Caki2 (cell line): ENCODE measurements around the gene TSPAN32. TPM values are rescaled to one million over a fixed set of nuclear protein-coding genes. Genes with fewer than 3 reads are reported as not detected.

Experiments
- DNase-seq: peaks from one replicate; pipeline ENCODE4 v3.0.0-alpha.2; 2015; ENCODE audit warnings: low read depth
- in situ Hi-C: cut with HindIII; loops from 2 replicates; pipeline ENCODE4 v1.10.0; 2016; ENCODE audit warnings: low sequenced_read_pairs, low pct_unique_long_range_greater_than_20kb, mixed read lengths
- total RNA-seq: library from RNA; depleted of rRNA; stranded (reverse); fragments of >200 nt; shearing (Covaris generic); gene quantifications from 2 replicates; pipeline ENCODE4 v1.2.3, GENCODE V29; 2014; ENCODE audit warnings: low replicate concordance

The TSPAN32 gene
- total RNA-seq, 1 experiment from 2014 or later = not detected

DNA sequence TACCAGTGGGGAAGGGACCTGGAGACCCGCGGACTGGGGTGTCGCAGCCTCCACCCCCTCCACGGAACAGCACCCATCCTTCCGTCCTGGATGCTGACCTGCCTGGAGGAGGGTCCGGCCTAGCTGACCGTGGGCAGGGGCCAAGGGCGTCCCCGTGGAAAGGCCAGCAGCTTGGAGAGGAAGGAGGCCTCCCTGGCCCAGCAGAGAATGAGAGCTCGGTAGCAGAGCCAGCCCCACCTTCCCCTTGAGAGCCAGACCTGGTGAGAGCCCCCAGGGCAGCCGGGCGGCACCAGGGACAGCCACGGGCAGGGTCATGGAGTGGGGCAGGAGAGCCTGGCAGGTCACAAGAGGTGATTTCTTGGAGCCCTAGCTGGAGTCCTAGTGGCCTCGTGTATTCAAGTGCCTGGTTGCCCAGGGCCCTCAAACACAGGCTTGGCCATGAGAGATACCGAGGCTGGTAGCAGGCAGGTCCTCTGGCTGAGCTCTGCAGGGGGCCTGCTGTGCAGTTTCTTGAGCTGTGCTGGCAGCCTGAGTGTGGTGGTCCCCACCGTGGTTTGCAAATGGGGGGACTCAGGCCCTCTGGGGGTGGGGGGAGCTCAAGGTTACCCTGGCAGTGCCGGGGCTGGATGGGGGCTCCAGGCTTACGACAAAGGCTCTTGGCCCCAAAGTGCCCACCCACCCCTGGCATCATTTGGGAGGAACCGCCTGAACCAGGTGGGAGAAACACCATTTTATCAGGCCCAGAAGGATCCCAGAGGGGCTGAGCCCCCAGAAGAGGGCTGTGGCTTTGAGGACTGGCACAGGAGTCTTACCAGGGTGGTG, 7.6 kb downstream of the TSPAN32 start:
- in situ Hi-C loops = no loop called here
- DNase-seq = no peak

- in situ Hi-C loops = no loop called here
- DNase-seq = no peak
Observed at GRCh38 chr11:2310073-2310785, 8.4 kb downstream of the TSPAN32 start.

DNA sequence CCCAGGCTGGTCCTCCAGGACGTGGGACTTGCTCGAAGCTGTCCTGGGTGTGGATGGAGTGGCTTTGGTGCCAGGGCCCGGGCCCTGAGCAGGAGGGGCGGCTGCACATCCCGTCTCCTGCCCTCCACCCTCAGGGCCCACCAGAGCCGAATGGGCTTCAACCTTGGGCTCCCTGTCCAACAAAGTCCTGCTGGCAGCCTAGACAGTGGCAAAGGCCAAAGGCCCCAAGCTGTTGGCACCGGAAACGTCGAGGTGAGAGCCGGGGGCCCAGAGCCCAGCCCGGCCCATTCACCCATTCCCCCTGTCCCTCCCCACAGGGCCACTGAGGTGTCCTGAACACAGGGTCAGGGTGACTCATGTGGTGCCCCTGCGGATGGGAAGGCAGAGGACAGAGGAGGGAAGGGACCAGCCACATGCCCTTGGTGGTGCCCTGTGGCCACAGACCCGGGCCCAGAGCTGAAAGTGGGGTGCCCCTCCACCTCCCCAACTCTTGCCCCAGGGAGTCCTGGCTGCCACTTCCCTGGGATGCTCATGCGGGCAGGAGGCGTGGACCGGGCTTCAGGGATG, 9.1 kb downstream of the TSPAN32 start:
- in situ Hi-C loops = no loop called here
- DNase-seq = no peak

GRCh38 chr11:2311353-2312133, 9.7 kb downstream of the TSPAN32 start:
- in situ Hi-C loops = no loop called here
- DNase-seq = no peak

DNA sequence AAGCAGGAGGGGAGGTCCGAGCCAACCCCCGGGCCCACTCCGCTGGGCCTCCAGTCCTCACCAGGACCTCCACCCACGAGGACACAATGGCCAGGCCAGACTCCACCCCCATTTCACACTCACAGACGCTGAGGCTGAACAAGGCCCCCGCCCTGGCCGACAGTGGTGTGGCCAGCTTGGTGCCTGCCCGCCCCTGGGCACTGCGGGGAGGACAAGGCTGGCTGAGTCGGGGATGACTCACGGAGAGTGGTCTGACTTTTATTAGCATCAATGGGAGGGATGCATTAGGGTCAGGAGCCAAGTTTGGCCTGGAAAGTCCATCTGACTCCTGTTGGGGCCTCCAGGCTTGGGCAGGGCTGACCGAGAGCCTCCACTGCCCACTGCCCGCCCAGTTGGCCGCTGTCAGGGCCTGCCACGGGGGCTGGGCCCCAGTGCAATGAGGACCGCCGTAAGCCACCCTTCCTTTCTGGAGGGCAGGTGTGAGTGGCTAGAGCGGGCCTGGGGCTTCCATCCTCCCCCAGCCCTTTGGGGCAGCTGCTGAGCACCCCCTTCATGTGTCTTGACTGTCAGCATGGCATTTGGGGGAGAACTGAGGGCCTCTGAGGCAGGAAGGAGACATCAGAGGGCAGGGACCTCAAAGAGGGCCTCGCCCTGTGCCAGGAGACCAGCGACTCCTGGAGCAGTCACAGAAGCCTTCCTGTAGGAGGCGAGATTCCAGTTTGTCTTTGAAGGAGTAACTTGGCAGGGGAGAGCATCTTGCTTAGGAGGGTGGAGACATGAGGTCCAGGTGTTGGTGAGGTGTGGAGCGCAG, 10.6 kb downstream of the TSPAN32 start:
- in situ Hi-C loops = no loop called here
- DNase-seq = peak; percentile 60

- DNase-seq = no peak
- in situ Hi-C loops = no loop called here
Observed at GRCh38 chr11:2313051-2313951, 11.5 kb downstream of the TSPAN32 start.

- in situ Hi-C loops = no loop called here
- DNase-seq = no peak
Observed at GRCh38 chr11:2314136-2314524, 12.3 kb downstream of the TSPAN32 start.

- in situ Hi-C loops = no loop called here
Observed at GRCh38 chr11:2314525-2315394, 12.9 kb downstream of the TSPAN32 start.

GRCh38 chr11:2315395-2316168, 13.8 kb downstream of the TSPAN32 start:
- in situ Hi-C loops = no loop called here
- DNase-seq = no peak

More at GRCh38 chr11:2314525-2315394, 12.9 kb downstream of the TSPAN32 start:
- DNase-seq = peak; percentile 44

DNA sequence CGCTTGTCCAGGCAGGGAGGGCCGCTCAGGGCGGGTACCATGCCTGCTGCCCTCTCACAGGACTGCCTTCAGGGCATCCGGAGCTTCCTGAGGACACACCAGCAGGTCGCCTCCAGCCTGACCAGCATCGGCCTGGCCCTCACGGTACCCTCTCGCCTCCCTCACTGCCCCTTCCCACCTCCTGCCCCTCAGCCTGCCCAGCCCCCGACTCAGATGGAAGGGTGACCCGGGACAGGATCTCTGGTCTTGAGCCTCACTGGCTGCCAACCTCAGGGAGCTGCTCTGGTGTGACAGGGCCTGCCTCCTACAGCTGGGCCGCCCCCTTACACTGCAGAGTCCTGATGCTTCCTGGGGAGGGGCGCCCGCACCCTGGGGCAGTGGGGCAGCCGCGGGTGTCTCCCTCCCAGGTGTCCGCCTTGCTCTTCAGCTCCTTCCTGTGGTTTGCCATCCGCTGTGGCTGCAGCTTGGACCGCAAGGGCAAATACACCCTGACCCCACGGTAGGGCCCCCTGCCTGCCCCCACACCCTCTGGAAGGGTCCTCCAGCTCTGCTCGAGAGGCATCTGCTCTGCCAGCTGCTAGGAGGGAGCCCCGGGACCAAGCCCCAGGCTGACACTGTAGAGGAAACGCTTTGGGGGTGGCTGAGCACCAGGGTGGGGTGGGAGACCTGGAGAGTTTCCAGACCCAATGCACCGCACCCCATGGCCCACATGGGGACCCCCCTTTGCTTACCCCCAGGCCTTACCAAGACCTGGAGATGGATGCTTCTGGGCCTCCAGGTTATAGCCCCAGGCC, 14.6 kb downstream of the TSPAN32 start:
- no peak for DNase-seq
- in situ Hi-C loops = no loop called here

DNA sequence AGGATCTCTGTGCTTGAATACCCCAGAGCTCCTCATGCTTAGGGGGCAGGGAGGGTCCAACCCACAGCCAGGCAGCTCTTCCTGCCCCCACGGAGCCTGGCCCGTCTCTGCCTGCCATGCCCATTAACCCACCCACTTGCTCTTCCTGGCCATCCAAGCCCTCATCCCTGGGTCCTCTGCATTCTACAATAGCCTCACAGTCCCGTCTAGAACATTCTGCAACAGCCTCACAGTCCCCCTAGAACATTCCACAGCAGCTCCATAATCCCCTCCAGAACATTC, 15.1 kb downstream of the TSPAN32 start:
- in situ Hi-C loops = no loop called here
- no peak for DNase-seq

DNA sequence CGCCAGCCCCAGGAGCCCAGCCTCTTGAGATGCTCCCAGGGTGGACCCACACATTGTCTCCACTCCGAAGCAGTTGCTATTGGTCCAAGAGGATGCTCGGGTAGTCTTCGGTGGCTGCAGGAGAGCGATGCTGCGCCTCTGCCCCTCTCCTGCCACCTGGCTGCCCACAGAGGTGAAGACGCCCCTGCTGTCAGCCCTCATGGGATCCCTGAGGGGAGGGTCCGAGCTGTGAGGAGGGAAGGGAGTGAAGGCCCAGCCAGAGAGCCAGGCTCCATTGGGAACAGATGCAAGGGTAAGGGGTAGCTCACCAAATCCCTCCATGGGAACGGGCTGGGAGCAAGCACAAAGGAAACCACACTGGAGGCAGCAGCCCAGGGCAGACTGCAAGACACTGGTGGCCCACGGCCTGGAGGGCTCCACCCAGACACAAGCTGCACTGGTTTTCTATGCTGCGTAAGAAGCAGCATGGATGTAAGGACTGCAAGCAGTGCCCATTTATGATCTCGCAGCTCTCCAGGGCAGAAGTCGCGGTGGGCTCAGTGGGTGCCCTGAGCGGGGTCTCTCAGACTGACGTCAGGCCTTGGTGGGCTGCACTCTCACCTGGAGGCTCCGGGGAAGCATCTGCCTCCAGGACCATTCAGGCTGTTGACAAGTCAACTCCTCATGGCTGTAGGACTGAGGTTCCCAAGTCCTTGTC, 15.7 kb downstream of the TSPAN32 start:
- in situ Hi-C loops = no loop called here
- DNase-seq = no peak

DNA sequence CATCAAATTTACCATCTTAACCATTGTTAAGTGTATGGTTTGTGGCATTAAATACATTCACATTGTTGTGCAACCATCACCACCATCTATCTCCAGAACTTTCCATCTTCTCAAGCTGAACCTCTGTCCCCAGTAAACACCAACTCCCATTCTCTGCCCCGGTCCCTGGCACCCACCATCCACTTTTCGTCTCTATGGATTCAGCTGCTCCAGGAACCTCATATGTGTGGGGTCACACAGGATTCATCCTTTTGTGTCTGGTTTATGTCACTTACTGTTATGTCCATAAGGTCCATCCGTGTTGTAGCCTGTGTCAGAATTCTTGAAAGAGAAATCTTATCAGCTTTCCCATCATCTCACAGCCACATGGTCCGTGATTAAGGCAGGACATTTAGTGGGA, 16.3 kb downstream of the TSPAN32 start:
- in situ Hi-C loops = no loop called here
- DNase-seq = no peak

DNA sequence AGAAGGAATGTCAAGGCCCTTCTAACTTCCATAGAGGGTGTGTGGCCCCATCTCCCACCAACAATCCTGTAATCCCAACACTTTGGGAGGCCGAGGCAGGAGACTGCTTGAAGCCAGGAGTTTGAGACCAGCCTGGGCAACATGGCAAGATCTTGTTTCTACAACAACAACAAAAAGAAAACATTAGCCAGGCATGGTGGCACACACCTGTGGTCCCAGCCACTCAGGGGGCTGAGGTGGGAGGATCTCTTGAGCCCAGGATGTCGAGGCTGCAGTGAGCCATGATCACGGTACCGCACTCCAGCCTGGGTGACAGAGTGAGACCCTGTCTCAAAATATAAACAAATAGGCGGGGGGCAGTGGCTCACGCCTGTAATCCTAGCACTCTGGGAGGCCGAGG, 16.9 kb downstream of the TSPAN32 start:
- no peak for DNase-seq
- in situ Hi-C loops = no loop called here
